Measurements from ENCODE around the gene SKIC3.

SKIC3 gene

DNA sequence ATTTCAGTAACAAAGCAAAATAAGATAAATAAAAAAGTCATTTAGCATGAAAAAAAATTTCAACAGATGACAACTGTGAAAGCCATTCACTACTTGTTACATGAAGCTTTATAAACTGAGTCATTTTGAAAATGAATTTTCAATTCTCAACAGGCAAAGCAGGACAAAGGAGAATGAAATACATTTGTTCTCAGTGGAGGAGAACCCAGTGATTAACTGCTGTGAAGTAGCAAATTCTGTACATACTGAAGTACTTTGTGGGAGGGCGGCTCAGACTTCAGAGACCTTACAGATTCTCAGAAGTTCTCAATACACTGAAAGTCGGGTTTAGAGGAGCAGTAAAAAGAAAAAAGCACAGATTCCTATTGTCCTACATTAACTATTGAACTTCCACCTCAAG, 21.7 kb downstream of the SKIC3 start:
- DNase-seq (ENCODE audit: low read depth), result no peak

GRCh38 chr5:95532415-95532814, 22.4 kb downstream of the SKIC3 start:
- H3K4me3 ChIP-seq (ENCODE audit: low read depth, low read length), result no peak overlapping the region
- no peak for DNase-seq (ENCODE audit: low read depth)

More for the DNA sequence above, 21.7 kb downstream of the SKIC3 start:
- H3K4me3 ChIP-seq (ENCODE audit: low read depth, low read length), result no peak overlapping the region

DNA sequence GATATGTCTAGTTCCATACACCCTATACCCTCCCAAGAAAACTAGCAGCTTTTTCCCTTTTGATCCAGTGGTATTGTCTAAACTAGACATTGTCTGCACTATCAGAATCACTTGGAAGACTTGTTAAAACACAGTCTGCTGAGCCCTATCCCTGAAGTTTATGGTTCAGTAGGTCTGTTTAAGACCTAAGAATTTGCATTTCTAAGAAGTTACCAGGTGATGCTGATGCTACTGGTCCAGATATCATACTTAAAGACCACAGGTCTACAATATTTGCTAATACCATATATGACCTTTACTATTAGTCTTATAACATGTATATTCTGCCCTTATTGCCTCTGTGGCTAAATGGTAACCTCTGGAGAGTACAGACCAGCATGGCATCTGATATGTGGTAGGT, 23.3 kb downstream of the SKIC3 start:
- DNase-seq (ENCODE audit: low read depth), result no peak
- H3K4me3 ChIP-seq (ENCODE audit: low read depth, low read length), result no peak overlapping the region

DNA sequence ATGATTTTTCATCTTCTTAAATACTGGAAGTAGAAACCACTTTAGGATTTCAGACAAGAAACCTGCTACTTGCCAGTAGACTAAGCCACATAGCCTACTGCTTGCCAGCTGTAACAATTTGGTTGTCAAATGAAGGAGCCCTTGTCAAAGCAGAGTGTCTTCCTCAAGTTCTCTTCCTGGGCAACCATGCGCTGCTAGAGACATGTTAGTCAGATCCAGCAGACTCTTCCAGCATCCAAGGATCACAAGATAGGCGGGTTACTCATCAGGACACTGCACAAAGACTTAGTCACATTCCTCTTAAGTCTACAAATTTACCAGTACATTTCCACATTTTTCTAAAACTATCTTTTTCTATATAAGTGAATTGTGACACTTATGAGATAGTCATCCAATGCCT, 24.4 kb downstream of the SKIC3 start:
- no peak overlapping the region for H3K4me3 ChIP-seq (ENCODE audit: low read depth, low read length)
- peak; percentile 70 for DNase-seq (ENCODE audit: low read depth)

- no peak for DNase-seq (ENCODE audit: low read depth)
- no peak overlapping the region for H3K4me3 ChIP-seq (ENCODE audit: low read depth, low read length)
Measured at GRCh38 chr5:95528565-95528964, 26.2 kb downstream of the SKIC3 start.

- no peak overlapping the region for H3K4me3 ChIP-seq (ENCODE audit: low read depth, low read length)
- DNase-seq (ENCODE audit: low read depth), result no peak
Measured at GRCh38 chr5:95526871-95527270, 27.9 kb downstream of the SKIC3 start.

DNA sequence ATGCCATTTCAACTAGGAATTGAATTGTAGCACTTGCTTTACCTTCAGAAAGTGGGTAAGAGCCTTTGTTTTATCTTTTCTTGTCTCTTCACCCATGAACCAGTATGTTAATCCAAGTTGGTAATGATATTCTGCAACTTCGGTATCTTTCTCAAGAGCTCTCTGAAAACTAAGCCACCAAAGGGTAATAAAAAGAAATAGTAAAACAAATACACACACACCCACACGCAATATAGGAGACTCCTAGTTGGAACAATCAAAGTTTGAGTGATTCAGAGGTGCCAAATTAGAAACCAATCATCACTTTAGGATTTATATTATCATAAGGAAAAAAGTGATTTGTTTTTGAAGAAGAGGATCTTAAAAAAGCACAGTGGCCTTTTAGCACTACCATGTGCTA, 30.4 kb downstream of the SKIC3 start:
- no peak for DNase-seq (ENCODE audit: low read depth)
- H3K4me3 ChIP-seq (ENCODE audit: low read depth, low read length), result no peak overlapping the region

DNA sequence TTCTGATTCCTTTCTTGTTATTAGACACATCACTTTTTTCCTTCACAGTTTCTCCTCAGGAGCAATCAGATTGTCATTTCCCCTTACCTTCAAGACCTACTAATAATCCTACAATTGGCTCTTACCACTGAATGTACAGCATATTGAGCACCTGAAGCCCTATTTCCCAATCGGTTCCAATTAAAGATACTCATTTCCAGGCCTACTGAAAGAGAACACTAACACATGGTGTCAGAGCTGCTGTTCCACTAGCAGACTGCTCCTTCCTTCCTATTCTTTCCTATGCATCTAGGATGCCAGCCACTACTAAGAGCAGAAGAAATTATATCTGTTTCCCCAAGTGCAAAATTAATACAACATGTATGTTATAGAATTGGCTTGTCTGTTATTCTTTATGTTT, 34.6 kb downstream of the SKIC3 start:
- H3K4me3 ChIP-seq (ENCODE audit: low read depth, low read length), result no peak overlapping the region
- DNase-seq (ENCODE audit: low read depth), result no peak

- no peak for DNase-seq (ENCODE audit: low read depth)
- H3K4me3 ChIP-seq (ENCODE audit: low read depth, low read length), result no peak overlapping the region
Measured at GRCh38 chr5:95519681-95520080, 35.1 kb downstream of the SKIC3 start.

GRCh38 chr5:95519151-95519550, 35.6 kb downstream of the SKIC3 start:
- no peak overlapping the region for H3K4me3 ChIP-seq (ENCODE audit: low read depth, low read length)
- no peak for DNase-seq (ENCODE audit: low read depth)

DNA sequence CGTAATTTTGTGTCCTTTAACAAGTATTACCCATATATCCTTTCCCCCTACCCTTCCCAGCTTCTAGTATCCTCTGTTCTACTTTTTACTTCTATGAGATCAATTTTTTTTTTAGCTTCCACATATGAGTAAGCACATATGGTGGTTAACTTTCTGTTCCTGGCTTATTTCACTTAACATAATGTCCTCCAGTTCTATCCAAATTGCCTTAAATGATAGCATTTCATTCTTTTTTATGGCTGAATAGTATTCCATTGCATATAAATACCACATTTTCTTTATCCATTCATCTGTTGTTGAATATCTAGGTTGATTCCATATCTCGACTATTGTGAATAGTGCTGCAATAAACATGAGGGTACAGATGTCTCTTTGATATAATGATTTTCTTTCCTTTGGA, 36.4 kb downstream of the SKIC3 start:
- no peak for DNase-seq (ENCODE audit: low read depth)
- no peak overlapping the region for H3K4me3 ChIP-seq (ENCODE audit: low read depth, low read length)

DNA sequence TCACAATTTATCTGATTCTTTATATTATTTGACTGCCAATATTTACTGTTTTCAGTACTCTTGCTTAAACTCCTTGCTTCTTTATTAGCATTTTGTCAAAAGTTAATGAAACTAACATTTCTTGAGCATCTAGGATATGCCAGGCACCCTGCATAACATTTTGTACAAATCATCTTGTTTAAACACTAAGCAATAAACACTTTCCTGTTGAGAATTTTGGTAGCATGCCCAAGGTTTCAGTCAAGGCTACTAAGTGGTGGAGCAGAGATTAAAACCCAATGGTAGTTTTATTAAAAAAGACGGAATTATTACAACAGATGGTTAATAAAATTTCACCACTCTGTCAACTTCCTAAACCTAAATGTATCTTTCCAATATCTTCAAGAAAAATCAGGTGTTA, 43.2 kb downstream of the SKIC3 start:
- H3K4me3 ChIP-seq (ENCODE audit: low read depth, low read length), result no peak overlapping the region

GRCh38 chr5:95508550-95508949, 46.2 kb downstream of the SKIC3 start:
- H3K4me3 ChIP-seq (ENCODE audit: low read depth, low read length), result no peak overlapping the region
- DNase-seq (ENCODE audit: low read depth), result no peak

More for the DNA sequence above, 43.2 kb downstream of the SKIC3 start:
- DNase-seq (ENCODE audit: low read depth), result no peak

Data from skeletal muscle cell (primary cell).